Peyer's patch (tissue), 4 donors: ENCODE measurements around the gene TOX2.

Source experiments
- POLR2A ChIP-seq, 2 donors: fragments of 450-650 bp; IDR thresholded peaks; one replicate each; pipeline ENCODE4 v1.5.1; 2017; ENCODE audit warnings: antibody characterized with exemption in 2 of 2, mild to moderate bottlenecking in 2 of 2, moderate library complexity in 2 of 2
- TF ChIP-seq, protein P1 (sequence below), 6 experiments: fragments of 450-650 bp in 4 of 6; fragments of 200-600 bp in 2 of 6; sonication (generic) in 1 of 6; IDR thresholded peaks; one replicate each; pipeline ENCODE4 v1.5.1; 2017 to 2019; ENCODE audit warnings: antibody characterized with exemption in 6 of 6, mild to moderate bottlenecking in 3 of 6, moderate library complexity in 1 of 6

DNA sequence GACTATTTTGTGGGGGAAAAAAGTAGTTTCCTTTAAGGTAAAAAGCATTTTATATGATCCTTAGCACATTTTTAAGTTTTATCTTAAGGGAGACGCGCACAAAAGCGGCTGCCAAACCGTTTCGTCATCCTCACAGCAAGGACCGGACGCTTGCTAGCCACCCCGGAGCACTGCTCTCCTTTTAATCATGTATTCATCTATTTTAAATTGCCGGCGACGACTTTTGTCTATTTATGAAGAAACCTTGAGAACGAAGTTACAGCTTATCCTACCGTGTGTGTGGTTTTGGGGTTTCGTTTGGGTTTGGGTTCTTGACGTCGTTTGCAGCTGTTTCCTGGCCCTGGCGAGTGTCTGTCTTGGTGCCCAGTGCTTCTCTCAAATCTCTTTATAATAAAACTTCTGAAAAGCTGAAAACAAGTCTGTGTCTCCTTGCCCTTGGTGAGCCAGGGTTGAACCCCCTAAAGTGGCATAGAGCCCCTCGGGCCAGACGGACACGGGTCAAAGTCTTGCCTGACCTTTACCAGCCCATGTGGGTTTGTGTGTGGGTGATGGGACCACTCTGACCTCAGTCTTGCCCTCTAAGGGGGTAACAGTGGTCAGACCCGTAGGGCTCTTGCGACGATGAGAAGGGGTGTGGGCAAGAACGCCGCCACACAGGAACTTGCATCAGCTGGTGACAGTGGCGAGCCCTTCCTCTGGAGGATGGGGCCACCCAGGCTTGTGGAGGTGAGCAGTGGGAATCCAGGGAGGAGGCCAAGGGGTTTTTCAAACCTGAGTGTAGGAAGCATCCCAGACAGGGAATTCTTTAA is 154.8 kb downstream of the TOX2 start:
- TF ChIP-seq, protein P1, sequence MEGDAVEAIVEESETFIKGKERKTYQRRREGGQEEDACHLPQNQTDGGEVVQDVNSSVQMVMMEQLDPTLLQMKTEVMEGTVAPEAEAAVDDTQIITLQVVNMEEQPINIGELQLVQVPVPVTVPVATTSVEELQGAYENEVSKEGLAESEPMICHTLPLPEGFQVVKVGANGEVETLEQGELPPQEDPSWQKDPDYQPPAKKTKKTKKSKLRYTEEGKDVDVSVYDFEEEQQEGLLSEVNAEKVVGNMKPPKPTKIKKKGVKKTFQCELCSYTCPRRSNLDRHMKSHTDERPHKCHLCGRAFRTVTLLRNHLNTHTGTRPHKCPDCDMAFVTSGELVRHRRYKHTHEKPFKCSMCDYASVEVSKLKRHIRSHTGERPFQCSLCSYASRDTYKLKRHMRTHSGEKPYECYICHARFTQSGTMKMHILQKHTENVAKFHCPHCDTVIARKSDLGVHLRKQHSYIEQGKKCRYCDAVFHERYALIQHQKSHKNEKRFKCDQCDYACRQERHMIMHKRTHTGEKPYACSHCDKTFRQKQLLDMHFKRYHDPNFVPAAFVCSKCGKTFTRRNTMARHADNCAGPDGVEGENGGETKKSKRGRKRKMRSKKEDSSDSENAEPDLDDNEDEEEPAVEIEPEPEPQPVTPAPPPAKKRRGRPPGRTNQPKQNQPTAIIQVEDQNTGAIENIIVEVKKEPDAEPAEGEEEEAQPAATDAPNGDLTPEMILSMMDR (IDR thresholded peaks at IDR 0.05), result no peak
- TF ChIP-seq POLR2A (IDR thresholded peaks at IDR 0.05), result no peak
